SK-N-MC (cell line): ENCODE measurements around the gene TEX55.
"Not testable (repeated sequence)": the region's sequence is repeated elsewhere in the genome, so short reads cannot be mapped to it uniquely, and the experiment has no call there.

ENCODE experiments used
- EZH2 ChIP-seq: fragments of 200-600 bp; sonication (generic); IDR thresholded peaks from one replicate; pipeline ENCODE4 v1.6.1; 2017; ENCODE audit warnings: antibody characterized with exemption
- POLR2AphosphoS5 ChIP-seq: IDR thresholded peaks from 2 replicates; pipeline ENCODE4 v1.6.1; 2012; ENCODE audit warnings: mild to moderate bottlenecking, low read depth, low read length, borderline replicate concordance

DNA sequence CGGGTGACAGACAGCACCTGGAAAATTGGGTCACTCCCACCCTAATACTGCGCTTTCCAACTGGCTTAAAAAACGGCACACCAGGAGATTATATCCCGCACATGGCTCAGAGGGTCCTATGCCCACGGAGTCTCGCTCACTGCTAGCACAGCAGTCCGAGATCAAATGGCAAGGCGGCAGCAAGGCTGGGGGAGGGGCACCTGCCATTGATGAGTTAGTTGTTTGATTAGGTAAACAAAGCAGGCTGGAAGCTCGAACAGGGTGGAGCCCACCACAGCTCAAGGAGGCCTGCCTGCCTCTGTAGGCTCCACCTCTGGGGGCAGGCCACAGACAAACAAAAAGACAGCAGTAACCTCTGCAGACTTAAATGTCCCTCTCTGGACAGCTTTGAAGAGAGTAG is 18.8 kb downstream of the TEX55 start:
- not testable (repeated sequence) for TF ChIP-seq POLR2AphosphoS5, EZH2
